GM23248 (cell line): ENCODE measurements around the gene RAMP1.

ENCODE experiments used
- EZH2 ChIP-seq: fragments of 200-600 bp; sonication (generic); IDR thresholded peaks from 2 replicates; pipeline ENCODE4 v1.6.1; 2018; ENCODE audit warnings: antibody characterized with exemption, mild to moderate bottlenecking; ENCODE audit not compliant: insufficient read depth, poor library complexity, severe bottlenecking
- EZH2phosphoT487 ChIP-seq: fragments of 200-600 bp; sonication (generic); IDR thresholded peaks from 2 replicates; pipeline ENCODE4 v1.6.1; 2018; ENCODE audit warnings: antibody characterized with exemption, moderate library complexity, mild to moderate bottlenecking, low read depth; ENCODE audit not compliant: insufficient read depth

DNA sequence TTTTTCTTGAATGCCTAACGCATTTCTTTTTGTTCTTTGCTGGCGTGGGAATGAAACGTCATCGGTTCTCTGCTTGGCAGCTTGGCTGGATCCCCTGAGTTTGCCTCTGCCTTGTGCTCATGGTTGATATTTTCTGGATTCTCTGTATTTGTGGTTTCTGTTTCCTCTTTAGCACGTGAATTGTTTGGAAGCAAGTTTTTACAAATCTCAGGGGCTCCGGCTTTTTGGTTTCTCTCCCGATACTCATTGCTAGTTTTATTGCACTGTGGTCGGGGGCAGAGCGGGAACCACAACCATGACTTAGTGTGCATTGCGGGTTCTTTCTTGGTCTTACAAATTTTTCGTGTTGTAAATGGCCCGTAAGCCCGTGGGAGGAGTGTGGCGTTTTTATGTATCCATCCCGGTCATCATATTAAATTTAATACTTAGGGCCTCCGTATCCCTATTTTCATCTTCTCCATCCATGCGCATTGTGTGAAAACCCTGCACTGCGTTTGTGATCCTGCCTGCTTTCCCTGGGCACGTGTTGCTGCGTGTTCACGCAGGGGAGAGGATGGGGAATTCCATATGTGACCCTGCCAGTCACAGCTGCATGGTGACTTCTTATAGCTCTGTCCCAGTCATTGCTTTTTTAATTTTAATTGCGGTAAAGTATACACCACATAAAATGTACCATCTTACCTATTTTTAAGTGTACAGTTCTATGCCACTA is 9.4 kb downstream of the RAMP1 start:
- TF ChIP-seq EZH2 (no peak), EZH2phosphoT487 (no peak)
